H9 (cell line): ENCODE results near the gene ZNF12. TPM values are rescaled to one million over a fixed set of nuclear protein-coding genes. Genes with fewer than 3 reads are reported as not detected.

Source experiments
- DNase-seq: peaks from one replicate; pipeline ENCODE4 v3.0.0-alpha.2; 2017
- H2AFZ ChIP-seq: one replicate; pipeline ENCODE4 v1.6.1; 2013; ENCODE audit warnings: mild to moderate bottlenecking, low read length, control low read depth, moderate library complexity
- H2AK5ac ChIP-seq: 2 replicates; pipeline ENCODE4 v1.6.1; 2013; ENCODE audit warnings: low read length, control low read depth, mixed read lengths; ENCODE audit not compliant: insufficient read length
- H2BK120ac ChIP-seq: one replicate; pipeline ENCODE4 v1.6.1; 2013; ENCODE audit warnings: low read depth, mild to moderate bottlenecking, low read length, control low read depth, inconsistent platforms; ENCODE audit not compliant: poor library complexity, severe bottlenecking
- H2BK12ac ChIP-seq: 2 replicates; pipeline ENCODE4 v1.6.1; 2013; ENCODE audit warnings: low read length, control low read depth, mixed read lengths, low read depth; ENCODE audit not compliant: insufficient read length
- H2BK15ac ChIP-seq: 2 replicates; pipeline ENCODE4 v1.6.1; 2013; ENCODE audit warnings: low read depth, low read length, control low read depth
- H2BK20ac ChIP-seq: one replicate; pipeline ENCODE4 v1.6.1; 2013; ENCODE audit warnings: low read depth, mild to moderate bottlenecking, low read length, control low read depth, inconsistent platforms; ENCODE audit not compliant: poor library complexity, severe bottlenecking
- H2BK5ac ChIP-seq: 2 replicates; pipeline ENCODE4 v1.6.1; 2013; ENCODE audit warnings: low read length, control low read depth, mixed read lengths; ENCODE audit not compliant: insufficient read length
- H3K14ac ChIP-seq: 2 replicates; pipeline ENCODE4 v1.6.1; 2013; ENCODE audit warnings: low read length, control low read depth; ENCODE audit not compliant: insufficient read depth
- H3K18ac ChIP-seq: 2 replicates; pipeline ENCODE4 v1.6.1; 2013; ENCODE audit warnings: low read depth, mild to moderate bottlenecking, mixed read lengths, low read length, control low read depth; ENCODE audit not compliant: insufficient read length
- H3K23ac ChIP-seq: 2 replicates; pipeline ENCODE4 v1.6.1; 2013; ENCODE audit warnings: low read length, control low read depth, mixed read lengths, low read depth; ENCODE audit not compliant: insufficient read length
- H3K23me2 ChIP-seq: 2 replicates; pipeline ENCODE4 v1.6.1; 2013; ENCODE audit warnings: low read depth, mild to moderate bottlenecking, mixed read lengths, low read length, control low read depth; ENCODE audit not compliant: insufficient read length, poor library complexity, severe bottlenecking
- H3K27ac ChIP-seq: 2 replicates; pipeline ENCODE4 v1.5.1; 2013; ENCODE audit warnings: low read length, control low read depth, mixed read lengths, low read depth; ENCODE audit not compliant: insufficient read length
- H3K27me3 ChIP-seq: 2 replicates; pipeline ENCODE4 v1.6.1; 2013; ENCODE audit warnings: low read length, control low read depth, inconsistent platforms; ENCODE audit not compliant: insufficient read depth
- H3K4ac ChIP-seq: 2 replicates; pipeline ENCODE4 v1.6.1; 2013; ENCODE audit warnings: low read depth, mild to moderate bottlenecking, control low read depth, inconsistent platforms, low read length, moderate library complexity
- H3K4me1 ChIP-seq: 2 replicates; pipeline ENCODE4 v1.6.1; 2013; ENCODE audit warnings: low read length, control low read depth, inconsistent platforms; ENCODE audit not compliant: insufficient read depth
- H3K4me2 ChIP-seq: 2 replicates; pipeline ENCODE4 v1.6.1; 2013; ENCODE audit warnings: low read length, control low read depth, mixed read lengths; ENCODE audit not compliant: insufficient read length, insufficient read depth
- H3K56ac ChIP-seq: 2 replicates; pipeline ENCODE4 v1.6.1; 2013; ENCODE audit warnings: low read depth, mild to moderate bottlenecking, mixed read lengths, low read length, control low read depth; ENCODE audit not compliant: insufficient read length
- H3K79me1 ChIP-seq: 2 replicates; pipeline ENCODE4 v1.6.1; 2013; ENCODE audit warnings: low read depth, mild to moderate bottlenecking, moderate library complexity, low read length, control low read depth, inconsistent platforms; ENCODE audit not compliant: insufficient read depth, poor library complexity, severe bottlenecking
- H3K79me2 ChIP-seq: 2 replicates; pipeline ENCODE4 v1.6.1; 2013; ENCODE audit warnings: low read length, control low read depth, inconsistent platforms; ENCODE audit not compliant: insufficient read depth
- H3K9ac ChIP-seq: 2 replicates; pipeline ENCODE4 v1.6.1; 2013; ENCODE audit warnings: low read length, control low read depth, mixed read lengths; ENCODE audit not compliant: insufficient read length; ENCODE audit errors: extremely low read depth
- H3K9me3 ChIP-seq: one replicate; pipeline ENCODE4 v1.6.1; 2013; ENCODE audit warnings: low read depth, low read length, inconsistent platforms; ENCODE audit not compliant: control insufficient read depth
- H3T11ph ChIP-seq: one replicate; pipeline ENCODE4 v1.6.1; 2013; ENCODE audit warnings: mild to moderate bottlenecking, low read length, control low read depth, inconsistent platforms
- H4K20me1 ChIP-seq: one replicate; pipeline ENCODE4 v1.6.1; 2013; ENCODE audit not compliant: control insufficient read depth, insufficient read length, insufficient read depth
- H4K5ac ChIP-seq: 2 replicates; pipeline ENCODE4 v1.6.1; 2013; ENCODE audit warnings: low read depth, mild to moderate bottlenecking, mixed read lengths, low read length, control low read depth; ENCODE audit not compliant: insufficient read length
- H4K8ac ChIP-seq: replicated peaks from 2 replicates; pipeline ENCODE4 v1.6.1; 2013; ENCODE audit warnings: low read length, control low read depth, mixed read lengths, low read depth; ENCODE audit not compliant: insufficient read length
- H4K91ac ChIP-seq: 2 replicates; pipeline ENCODE4 v1.6.1; 2013; ENCODE audit warnings: low read depth, mild to moderate bottlenecking, moderate library complexity, mixed read lengths, low read length, control low read depth; ENCODE audit not compliant: insufficient read length
- H3K27ac Mint-ChIP-seq, 3 experiments: 2 replicates in 2 of 3; 3 replicates in 1 of 3; pipeline ENCODE4 v1.8.0; 2020 to 2021; ENCODE audit warnings: mixed read lengths in 3 of 3, mild to moderate bottlenecking in 1 of 3, moderate library complexity in 1 of 3
- H3K27me3 Mint-ChIP-seq: 2 replicates; pipeline ENCODE4 v1.8.0; 2021; ENCODE audit warnings: low read depth, mild to moderate bottlenecking, moderate library complexity, mixed read lengths
- H3K36me3 Mint-ChIP-seq, 3 experiments: 2 replicates in 2 of 3; 3 replicates in 1 of 3; pipeline ENCODE4 v1.8.0; 2020 to 2021; ENCODE audit warnings: low read depth in 3 of 3, mixed read lengths in 3 of 3; ENCODE audit not compliant: insufficient read depth in 1 of 3
- H3K4me1 Mint-ChIP-seq, 2 experiments: 2 replicates each; pipeline ENCODE4 v1.8.0; 2020; ENCODE audit warnings: mixed read lengths in 2 of 2
- H3K4me3 Mint-ChIP-seq, 2 experiments: 2 replicates in 1 of 2; 3 replicates in 1 of 2; pipeline ENCODE4 v1.8.0; 2020 to 2021; ENCODE audit warnings: mild to moderate bottlenecking in 2 of 2, mixed read lengths in 2 of 2, moderate library complexity in 1 of 2
- H3K9me3 Mint-ChIP-seq, 2 experiments: 2 replicates in 1 of 2; 3 replicates in 1 of 2; pipeline ENCODE4 v1.8.0; 2020; ENCODE audit warnings: mild to moderate bottlenecking in 2 of 2, mixed read lengths in 2 of 2, moderate library complexity in 1 of 2
- CTCF ChIP-seq: fragments of 200-600 bp; sonication (generic); conservative IDR thresholded peaks from 3 replicates; pipeline ENCODE4 v1.8.0; 2021; ENCODE audit warnings: antibody characterized with exemption, mild to moderate bottlenecking
- WGBS: extraction: QIAGEN DNeasy Blood & Tissue Kit; methylation state at CpG from one replicate; pipeline ENCODE4 v1.1.7; 2013; ENCODE audit warnings: missing lambda C conversion rate, low lambda C conversion rate, mixed read lengths; ENCODE audit not compliant: insufficient read length; ENCODE audit errors: extremely low coverage; 5-methylcytosine and 5-hydroxymethylcytosine counted together
- total RNA-seq: library from RNA; stranded (reverse); gene quantifications from 2 replicates; pipeline ENCODE4 v1.2.1, GENCODE V29; 2021

Gene ZNF12
- total RNA-seq, 1 experiment from 2014 or later = 19.1 TPM

DNA sequence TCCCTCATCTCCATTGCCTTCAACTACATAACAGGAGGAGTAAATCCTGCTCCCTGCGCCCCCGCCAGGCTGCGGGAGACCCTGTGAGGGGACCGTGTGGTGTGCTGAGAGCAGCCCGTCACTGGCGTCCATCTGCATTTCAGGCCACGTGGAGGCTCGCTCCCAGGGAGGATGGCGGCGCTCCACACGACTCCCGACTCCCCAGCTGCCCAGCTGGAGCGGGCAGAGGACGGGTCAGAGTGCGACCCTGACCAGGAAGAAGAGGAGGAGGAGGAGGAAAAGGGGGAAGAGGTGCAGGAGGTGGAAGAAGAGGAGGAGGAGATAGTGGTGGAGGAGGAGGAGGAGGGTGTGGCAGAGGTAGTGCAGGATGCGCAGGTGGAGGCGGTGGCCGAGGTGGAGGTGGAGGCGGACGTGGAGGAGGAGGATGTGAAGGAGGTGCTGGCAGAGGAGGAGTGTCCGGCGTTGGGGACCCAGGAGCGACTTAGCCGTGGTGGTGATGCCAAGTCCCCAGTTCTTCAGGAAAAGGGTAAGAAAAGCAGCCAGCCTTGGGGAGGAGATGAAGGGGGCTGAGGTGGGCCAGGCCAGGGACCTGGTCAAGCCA, 64.4 kb downstream of the ZNF12 start:
- no peaks in the 10 kb centered on the region for H3K9me3 ChIP-seq
- Mint-ChIP-seq H3K9me3 (no peaks in the 10 kb centered on the region), H3K27me3 (no peaks in the 10 kb centered on the region), H3K36me3 (peaks cover 4 to 46% (median 16%) of the 10 kb centered on the region in 3 experiments; a peak in 4 of 7 replicates), H3K4me3 (no peak overlapping the region), H3K27ac (no peak overlapping the region), H3K4me1 (peaks cover 18% of the 10 kb centered on the region in 2 experiments)
- no peak overlapping the region for H3K27ac ChIP-seq
- H3K23ac ChIP-seq = no peak overlapping the region
- no peak overlapping the region for H4K5ac ChIP-seq
- H2BK12ac ChIP-seq = no peak overlapping the region
- no peaks in the 10 kb centered on the region for H4K20me1 ChIP-seq
- no peak overlapping the region for H2BK15ac ChIP-seq
- H3T11ph ChIP-seq = no peak overlapping the region
- no peaks in the 10 kb centered on the region for H3K79me1 ChIP-seq
- WGBS = no CpG with 5 or more reads among the region's 24 CpGs
- H2AK5ac ChIP-seq = no peak overlapping the region
- no peak for TF ChIP-seq CTCF
- no peak overlapping the region for H3K14ac ChIP-seq
- no peaks in the 10 kb centered on the region for H3K79me2 ChIP-seq
- H2BK20ac ChIP-seq = no peak overlapping the region
- H3K56ac ChIP-seq = no peak overlapping the region
- no peak overlapping the region for H2AFZ ChIP-seq
- H3K4ac ChIP-seq = no peak overlapping the region
- no peak overlapping the region for H4K91ac ChIP-seq
- H3K27me3 ChIP-seq = no peaks in the 10 kb centered on the region
- H4K8ac ChIP-seq = no peak overlapping the region
- H2BK5ac ChIP-seq = no peak overlapping the region
- H3K9ac ChIP-seq = no peak overlapping the region
- H3K4me2 ChIP-seq = no peak overlapping the region
- H3K4me1 ChIP-seq = no peaks in the 10 kb centered on the region; the same call in 1 of the 2 replicates
- H2BK120ac ChIP-seq = no peak overlapping the region
- no peak for DNase-seq
- H3K18ac ChIP-seq = no peak overlapping the region
- H3K23me2 ChIP-seq = peaks cover 5% of the 10 kb centered on the region
